Measurements from ENCODE around the gene POU6F2.

Gene POU6F2

GRCh38 chr7:39464350-39465054 is 486.8 kb downstream of the POU6F2 start:
- no peak for DNase-seq
- no peak overlapping the region for H3K27ac ChIP-seq (ENCODE audit: insufficient read depth, low read length, poor library complexity, severe bottlenecking)
- no peaks in the 10 kb centered on the region for H3K9me3 ChIP-seq (ENCODE audit: control insufficient read depth, low read length)
- no peaks in the 10 kb centered on the region for H3K4me1 ChIP-seq (ENCODE audit: control insufficient read depth, insufficient read depth, low read length, poor library complexity, severe bottlenecking)
- no peaks in the 10 kb centered on the region for H3K27me3 ChIP-seq (replicated peaks; ENCODE audit: control insufficient read depth, insufficient read depth, low read length, poor library complexity, severe bottlenecking)
- H3K36me3 ChIP-seq (ENCODE audit: control insufficient read depth, insufficient read depth, low read length), result no peaks in the 10 kb centered on the region
- H3K4me3 ChIP-seq (ENCODE audit: insufficient read depth, low read depth, low read length, poor library complexity, severe bottlenecking), result no peak overlapping the region

GRCh38 chr7:39465055-39465929 is 487.6 kb downstream of the POU6F2 start:
- no peak for DNase-seq
- Histone ChIP-seq H3K36me3 (ENCODE audit: control insufficient read depth, insufficient read depth, low read length) (no peaks in the 10 kb centered on the region), H3K9me3 (ENCODE audit: control insufficient read depth, low read length) (no peaks in the 10 kb centered on the region), H3K4me1 (ENCODE audit: control insufficient read depth, insufficient read depth, low read length, poor library complexity, severe bottlenecking) (no peaks in the 10 kb centered on the region), H3K27ac (ENCODE audit: insufficient read depth, low read length, poor library complexity, severe bottlenecking) (no peak overlapping the region), H3K27me3 (replicated peaks; ENCODE audit: control insufficient read depth, insufficient read depth, low read length, poor library complexity, severe bottlenecking) (no peaks in the 10 kb centered on the region), H3K4me3 (ENCODE audit: insufficient read depth, low read depth, low read length, poor library complexity, severe bottlenecking) (no peak overlapping the region)

GRCh38 chr7:39468261-39468660 is 490.6 kb downstream of the POU6F2 start:
- Histone ChIP-seq H3K9me3 (ENCODE audit: control insufficient read depth, low read length) (no peaks in the 10 kb centered on the region), H3K27ac (ENCODE audit: insufficient read depth, low read length, poor library complexity, severe bottlenecking) (no peak overlapping the region), H3K27me3 (replicated peaks; ENCODE audit: control insufficient read depth, insufficient read depth, low read length, poor library complexity, severe bottlenecking) (no peaks in the 10 kb centered on the region), H3K36me3 (ENCODE audit: control insufficient read depth, insufficient read depth, low read length) (no peaks in the 10 kb centered on the region), H3K4me1 (ENCODE audit: control insufficient read depth, insufficient read depth, low read length, poor library complexity, severe bottlenecking) (no peaks in the 10 kb centered on the region), H3K4me3 (ENCODE audit: insufficient read depth, low read depth, low read length, poor library complexity, severe bottlenecking) (no peak overlapping the region)
- DNase-seq, result no peak

- H3K4me3 ChIP-seq (ENCODE audit: insufficient read depth, low read depth, low read length, poor library complexity, severe bottlenecking), result no peak overlapping the region
- no peaks in the 10 kb centered on the region for H3K9me3 ChIP-seq (ENCODE audit: control insufficient read depth, low read length)
- no peak overlapping the region for H3K27ac ChIP-seq (ENCODE audit: insufficient read depth, low read length, poor library complexity, severe bottlenecking)
- H3K27me3 ChIP-seq (replicated peaks; ENCODE audit: control insufficient read depth, insufficient read depth, low read length, poor library complexity, severe bottlenecking), result no peaks in the 10 kb centered on the region
- H3K4me1 ChIP-seq (ENCODE audit: control insufficient read depth, insufficient read depth, low read length, poor library complexity, severe bottlenecking), result no peaks in the 10 kb centered on the region
- no peak for DNase-seq
- H3K36me3 ChIP-seq (ENCODE audit: control insufficient read depth, insufficient read depth, low read length), result no peaks in the 10 kb centered on the region
Measured at GRCh38 chr7:39468808-39469374, 491.2 kb downstream of the POU6F2 start.

- Histone ChIP-seq H3K27me3 (replicated peaks; ENCODE audit: control insufficient read depth, insufficient read depth, low read length, poor library complexity, severe bottlenecking) (no peaks in the 10 kb centered on the region), H3K4me1 (ENCODE audit: control insufficient read depth, insufficient read depth, low read length, poor library complexity, severe bottlenecking) (no peaks in the 10 kb centered on the region), H3K27ac (ENCODE audit: insufficient read depth, low read length, poor library complexity, severe bottlenecking) (no peak overlapping the region), H3K9me3 (ENCODE audit: control insufficient read depth, low read length) (no peaks in the 10 kb centered on the region), H3K4me3 (ENCODE audit: insufficient read depth, low read depth, low read length, poor library complexity, severe bottlenecking) (no peak overlapping the region), H3K36me3 (ENCODE audit: control insufficient read depth, insufficient read depth, low read length) (no peaks in the 10 kb centered on the region)
- no peak for DNase-seq
Measured at GRCh38 chr7:39480901-39481300, 503.2 kb downstream of the POU6F2 start.

- no peaks in the 10 kb centered on the region for H3K4me1 ChIP-seq (ENCODE audit: control insufficient read depth, insufficient read depth, low read length, poor library complexity, severe bottlenecking)
- no peak for DNase-seq
- H3K27ac ChIP-seq (ENCODE audit: insufficient read depth, low read length, poor library complexity, severe bottlenecking), result no peak overlapping the region
- no peaks in the 10 kb centered on the region for H3K27me3 ChIP-seq (replicated peaks; ENCODE audit: control insufficient read depth, insufficient read depth, low read length, poor library complexity, severe bottlenecking)
- no peak overlapping the region for H3K4me3 ChIP-seq (ENCODE audit: insufficient read depth, low read depth, low read length, poor library complexity, severe bottlenecking)
- no peaks in the 10 kb centered on the region for H3K36me3 ChIP-seq (ENCODE audit: control insufficient read depth, insufficient read depth, low read length)
- no peaks in the 10 kb centered on the region for H3K9me3 ChIP-seq (ENCODE audit: control insufficient read depth, low read length)
Measured at GRCh38 chr7:39488467-39489393, 511.0 kb downstream of the POU6F2 start.

- Histone ChIP-seq H3K27me3 (replicated peaks; ENCODE audit: control insufficient read depth, insufficient read depth, low read length, poor library complexity, severe bottlenecking) (no peaks in the 10 kb centered on the region), H3K4me3 (ENCODE audit: insufficient read depth, low read depth, low read length, poor library complexity, severe bottlenecking) (no peak overlapping the region), H3K27ac (ENCODE audit: insufficient read depth, low read length, poor library complexity, severe bottlenecking) (no peak overlapping the region), H3K36me3 (ENCODE audit: control insufficient read depth, insufficient read depth, low read length) (no peaks in the 10 kb centered on the region), H3K4me1 (ENCODE audit: control insufficient read depth, insufficient read depth, low read length, poor library complexity, severe bottlenecking) (no peaks in the 10 kb centered on the region), H3K9me3 (ENCODE audit: control insufficient read depth, low read length) (no peaks in the 10 kb centered on the region)
- DNase-seq, result no peak
Measured at GRCh38 chr7:39490296-39490695, 512.6 kb downstream of the POU6F2 start.

- no peak for DNase-seq
- H3K27ac ChIP-seq (ENCODE audit: insufficient read depth, low read length, poor library complexity, severe bottlenecking), result no peak overlapping the region
- H3K4me3 ChIP-seq (ENCODE audit: insufficient read depth, low read depth, low read length, poor library complexity, severe bottlenecking), result no peak overlapping the region
- no peaks in the 10 kb centered on the region for H3K4me1 ChIP-seq (ENCODE audit: control insufficient read depth, insufficient read depth, low read length, poor library complexity, severe bottlenecking)
- H3K9me3 ChIP-seq (ENCODE audit: control insufficient read depth, low read length), result no peaks in the 10 kb centered on the region
- H3K27me3 ChIP-seq (replicated peaks; ENCODE audit: control insufficient read depth, insufficient read depth, low read length, poor library complexity, severe bottlenecking), result no peaks in the 10 kb centered on the region
- no peaks in the 10 kb centered on the region for H3K36me3 ChIP-seq (ENCODE audit: control insufficient read depth, insufficient read depth, low read length)
Measured at GRCh38 chr7:39493934-39494333, 516.2 kb downstream of the POU6F2 start.

- H3K4me1 ChIP-seq (ENCODE audit: control insufficient read depth, insufficient read depth, low read length, poor library complexity, severe bottlenecking), result no peaks in the 10 kb centered on the region
- no peak overlapping the region for H3K4me3 ChIP-seq (ENCODE audit: insufficient read depth, low read depth, low read length, poor library complexity, severe bottlenecking)
- H3K36me3 ChIP-seq (ENCODE audit: control insufficient read depth, insufficient read depth, low read length), result no peaks in the 10 kb centered on the region
- DNase-seq, result no peak
- no peaks in the 10 kb centered on the region for H3K9me3 ChIP-seq (ENCODE audit: control insufficient read depth, low read length)
- H3K27ac ChIP-seq (ENCODE audit: insufficient read depth, low read length, poor library complexity, severe bottlenecking), result no peak overlapping the region
- no peaks in the 10 kb centered on the region for H3K27me3 ChIP-seq (replicated peaks; ENCODE audit: control insufficient read depth, insufficient read depth, low read length, poor library complexity, severe bottlenecking)
Measured at GRCh38 chr7:39501358-39501757, 523.6 kb downstream of the POU6F2 start.
